GM19397 (cell line): ENCODE data around the gene SDK1.
"Not testable (repeated sequence)": the region's sequence is repeated elsewhere in the genome, so short reads cannot be mapped to it uniquely, and the experiment has no call there.

Experiments
- ATAC-seq: cut with Tn5 transposase; IDR thresholded peaks from one replicate; pipeline ENCODE4 v1.9.1; 2021; ENCODE audit warnings: mild to moderate bottlenecking, moderate library complexity; ENCODE audit not compliant: unreplicated experiment

SDK1 gene

DNA sequence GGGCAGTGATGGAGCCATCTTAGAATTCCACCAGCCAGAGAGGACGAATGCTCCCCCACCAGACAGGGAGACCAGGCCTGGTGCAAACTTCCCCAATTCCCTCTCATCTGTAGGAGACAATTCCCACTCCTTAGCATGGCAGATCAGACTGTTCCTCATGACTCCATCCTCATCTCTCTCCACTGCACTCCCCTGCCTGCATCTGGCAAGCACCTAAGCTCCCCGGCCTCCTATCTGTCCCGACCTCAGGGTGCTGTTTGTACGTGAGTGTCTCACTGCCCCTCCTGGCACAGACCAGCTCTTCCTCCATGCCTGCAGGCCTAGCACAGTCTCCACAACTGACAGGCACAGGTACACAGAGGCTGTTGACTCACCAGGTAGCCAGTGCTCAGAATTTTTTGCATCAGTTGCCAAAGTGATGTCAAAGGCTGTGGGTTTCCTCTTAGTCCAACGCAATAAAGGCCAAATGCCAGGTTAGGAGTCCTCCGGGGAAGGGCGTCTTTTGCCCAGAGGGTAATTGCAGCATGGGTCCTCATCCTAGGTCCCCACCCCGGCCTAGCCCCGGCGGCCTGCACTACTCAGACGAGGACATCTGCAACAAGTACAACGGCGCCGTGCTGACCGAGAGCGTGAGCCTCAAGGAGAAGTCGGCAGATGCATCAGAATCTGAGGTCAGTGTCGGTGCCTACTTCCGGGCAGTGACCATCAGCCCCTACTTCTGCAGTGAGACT, 944.2 kb downstream of the SDK1 start:
- ATAC-seq, result no peak

DNA sequence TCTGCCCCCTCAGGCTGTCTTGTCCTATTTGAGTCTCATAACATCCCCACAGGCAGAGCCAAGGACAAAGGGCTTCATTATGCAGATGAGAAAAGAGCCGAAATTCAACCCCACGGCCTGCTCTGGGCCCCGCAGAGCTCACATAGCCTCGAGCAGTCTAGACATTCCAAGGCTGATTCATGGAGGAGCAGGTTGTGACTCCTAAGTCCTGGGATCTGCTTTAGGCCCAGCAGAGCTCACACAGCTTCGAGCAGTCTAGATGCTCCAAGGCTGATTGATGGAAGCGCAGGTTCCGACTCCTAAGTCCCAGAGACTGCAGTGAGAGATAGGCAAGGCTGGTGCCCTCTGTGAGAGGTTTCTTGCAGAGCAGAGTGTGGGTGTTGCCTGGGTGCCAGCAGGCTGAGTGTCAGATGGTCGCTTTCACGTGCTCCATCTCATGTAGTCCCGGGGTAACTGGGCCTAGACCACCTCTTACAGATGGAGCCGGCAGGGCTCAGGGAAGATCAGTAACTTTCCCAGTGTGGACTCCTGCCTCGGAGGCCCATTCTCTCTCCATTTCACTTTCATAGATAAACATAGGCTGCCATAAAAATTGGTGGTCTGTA, 944.9 kb downstream of the SDK1 start:
- no peak for ATAC-seq

DNA sequence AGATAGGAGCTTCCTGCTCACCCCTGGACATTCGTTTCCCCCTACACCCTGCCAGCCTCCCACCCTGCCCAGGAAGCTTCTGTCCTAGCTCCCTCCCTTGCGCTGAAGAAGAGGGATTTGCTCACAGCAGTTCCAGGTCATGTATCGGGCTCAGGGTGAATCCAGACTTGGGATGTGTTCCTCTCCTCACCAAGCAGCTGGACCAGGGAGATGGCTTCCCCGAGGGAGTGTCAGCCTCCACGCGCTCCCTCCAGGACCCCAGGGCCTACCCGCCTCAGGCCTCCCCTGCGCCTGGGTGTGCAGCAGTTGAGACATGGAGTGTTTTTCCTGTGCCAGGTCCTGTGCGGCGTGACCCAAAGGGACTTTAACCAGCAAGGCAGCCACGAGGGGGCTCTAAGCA, 945.5 kb downstream of the SDK1 start:
- no peak for ATAC-seq

DNA sequence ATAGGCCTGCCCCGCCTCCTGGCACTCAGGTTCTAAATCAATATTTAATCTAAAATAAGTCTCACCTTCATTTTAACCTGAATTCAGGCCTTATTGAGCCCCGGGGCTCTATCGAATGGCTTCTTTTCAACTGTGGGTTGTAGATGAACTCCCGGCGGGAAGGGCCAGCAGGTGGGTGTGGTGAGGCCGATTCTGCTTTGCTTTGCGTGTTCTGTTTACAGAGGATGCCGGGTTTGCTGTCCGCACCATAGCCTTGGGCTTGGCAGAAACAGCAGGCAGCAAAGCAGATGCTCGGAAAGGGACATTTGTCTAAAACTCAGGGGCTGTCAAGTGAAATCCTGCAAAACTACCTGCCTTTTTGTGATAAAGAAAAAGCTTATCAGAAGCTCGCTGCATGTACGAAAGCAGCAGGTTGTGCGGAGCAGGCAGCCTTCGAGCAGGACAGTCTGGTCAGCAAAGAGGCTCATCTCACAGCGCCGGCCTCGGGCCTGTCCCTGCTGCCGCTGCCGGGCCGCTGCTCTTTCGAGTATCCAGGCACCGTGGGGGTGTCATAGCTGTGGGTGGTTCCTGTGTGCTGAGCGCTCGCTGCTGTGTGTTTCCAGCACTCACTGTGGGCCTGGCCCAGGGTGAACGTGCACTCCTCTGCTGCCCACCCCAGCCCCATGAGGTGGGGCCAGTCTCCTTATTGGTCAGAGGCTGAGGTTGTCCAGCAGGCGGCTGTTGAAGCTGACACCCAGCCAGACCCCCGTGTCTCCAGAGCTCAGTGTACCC, 946.2 kb downstream of the SDK1 start:
- ATAC-seq, result no peak

DNA sequence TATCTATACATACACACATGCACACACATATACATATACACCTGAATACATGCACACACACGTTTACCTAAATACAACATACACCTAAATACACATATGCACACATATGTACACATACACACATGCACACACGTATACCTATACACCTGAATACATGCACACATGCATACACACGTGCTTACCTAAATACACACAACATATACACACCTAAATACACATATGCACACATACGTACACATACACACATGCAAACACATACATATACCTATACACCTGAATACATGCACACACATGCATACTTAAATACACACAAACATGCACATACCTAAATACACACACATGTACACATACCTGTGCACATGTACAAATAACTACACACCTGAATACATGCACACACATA, 947.2 kb downstream of the SDK1 start:
- ATAC-seq, result no peak

DNA sequence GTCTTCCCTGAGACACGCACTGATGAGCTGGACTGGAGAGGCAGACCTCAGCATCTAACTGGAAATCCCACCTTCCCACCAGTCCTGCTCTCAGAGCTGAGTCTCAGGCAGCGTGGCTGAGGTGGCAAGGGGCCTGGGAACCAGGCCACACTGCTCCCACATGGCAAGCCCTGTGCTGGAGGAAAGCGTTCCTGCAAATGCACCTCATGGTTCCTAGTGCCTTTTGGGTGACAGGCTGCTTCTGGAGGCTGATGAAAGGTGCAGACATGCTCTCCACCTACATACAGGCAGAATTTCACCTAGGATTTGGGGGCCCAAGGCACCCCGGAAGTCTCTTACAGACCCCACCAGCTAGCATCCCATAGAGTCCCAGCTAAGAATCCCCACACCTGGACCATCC, 948.2 kb downstream of the SDK1 start:
- no peak for ATAC-seq

DNA sequence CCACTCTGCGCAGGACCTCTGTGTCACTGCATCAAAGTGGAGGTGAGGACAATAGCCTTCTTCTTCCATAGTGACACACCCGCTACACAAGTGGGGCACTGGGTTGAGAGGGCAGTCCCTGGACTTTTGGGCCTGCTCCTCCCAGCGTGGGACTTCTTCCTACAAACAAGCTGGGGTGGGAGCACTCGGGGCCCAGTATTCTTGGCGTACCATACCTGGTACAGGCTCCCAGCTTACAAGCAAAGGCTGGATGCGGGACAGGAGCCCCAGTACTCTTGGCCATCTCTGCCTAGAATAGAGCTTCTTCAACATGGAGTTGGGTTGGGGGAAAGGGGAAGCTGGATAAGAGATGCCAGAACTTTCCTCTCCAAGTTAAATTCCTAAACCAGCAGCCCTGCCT, 954.3 kb downstream of the SDK1 start:
- ATAC-seq, result no peak

DNA sequence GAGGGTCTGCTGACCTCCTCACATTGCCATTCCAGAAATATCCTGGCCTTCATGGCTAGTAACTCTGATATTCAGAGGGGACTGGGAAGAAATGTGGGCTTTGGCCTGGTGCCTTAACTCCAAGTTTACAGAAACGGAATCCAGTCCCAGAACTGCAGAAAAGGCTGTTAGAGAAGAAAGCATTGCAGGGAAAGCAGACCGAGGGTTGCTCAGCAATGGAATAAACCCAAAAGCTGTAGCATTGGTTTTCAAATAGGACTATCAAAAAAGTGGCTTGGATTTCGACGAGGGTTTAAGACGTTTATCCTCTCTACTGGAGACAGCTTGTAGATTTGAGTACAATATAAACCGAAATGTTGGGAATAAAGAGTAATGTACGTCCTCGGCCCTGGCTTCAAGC, 955.2 kb downstream of the SDK1 start:
- no peak for ATAC-seq

DNA sequence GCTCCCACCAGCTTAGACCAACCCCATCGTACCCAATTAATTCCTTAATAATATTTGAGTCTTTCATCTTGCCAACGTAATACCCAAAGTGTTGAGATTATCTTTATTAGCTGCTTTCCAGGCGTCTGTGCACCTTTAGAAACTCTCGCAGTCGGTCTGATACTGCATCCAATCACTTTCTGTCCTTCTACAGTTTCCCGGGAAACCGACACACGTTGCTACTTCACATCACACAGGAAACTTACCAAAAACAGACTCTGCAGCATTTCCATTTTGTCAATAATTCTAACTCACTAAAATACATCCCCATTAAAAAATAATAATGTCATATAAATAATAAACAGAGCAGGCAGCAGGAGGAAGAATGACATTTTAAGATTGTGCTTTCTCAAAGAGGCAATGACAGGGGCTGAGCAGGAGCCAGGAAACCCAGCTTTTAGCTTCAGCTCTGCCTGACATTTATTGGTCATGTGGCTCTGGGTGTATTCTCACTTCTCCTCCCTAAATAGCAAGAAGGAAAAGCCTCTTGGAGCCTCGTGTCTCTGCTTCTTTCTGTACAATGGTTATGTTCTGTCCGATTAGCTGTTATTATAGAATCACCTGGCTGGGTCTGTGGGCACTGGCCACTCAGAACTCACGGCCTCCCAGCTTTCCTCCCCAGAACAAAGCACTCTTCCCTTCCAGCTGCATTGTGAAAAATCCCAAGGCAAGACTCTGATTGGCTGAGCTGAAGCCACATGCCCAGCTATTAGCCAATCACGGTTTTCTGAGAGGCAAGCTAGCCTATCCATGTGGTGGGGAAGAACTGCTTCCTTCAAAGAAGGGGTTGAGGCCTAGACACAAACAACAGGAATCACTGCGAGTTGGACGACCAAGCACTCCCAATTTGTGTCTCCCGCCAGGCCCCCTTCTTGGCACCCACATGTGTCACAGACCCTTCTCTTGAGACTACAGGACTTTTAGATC, 956.4 kb downstream of the SDK1 start:
- ATAC-seq, result no peak

DNA sequence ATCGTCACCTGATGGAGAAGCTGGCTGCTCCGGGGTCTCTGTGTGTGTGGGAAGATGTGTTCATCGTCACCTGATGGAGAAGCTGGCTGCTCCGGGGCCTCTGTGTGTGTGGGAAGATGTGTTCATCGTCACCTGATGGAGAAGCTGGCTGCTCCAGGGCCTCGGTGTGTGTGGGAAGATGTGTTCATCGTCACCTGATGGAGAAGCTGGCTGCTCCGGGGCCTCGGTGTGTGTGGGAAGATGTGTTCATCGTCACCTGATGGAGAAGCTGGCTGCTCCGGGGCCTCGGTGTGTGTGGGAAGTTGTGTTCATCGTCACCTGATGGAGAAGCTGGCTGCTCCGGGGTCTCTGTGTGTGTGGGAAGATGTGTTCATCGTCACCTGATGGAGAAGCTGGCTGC, 959.1 kb downstream of the SDK1 start:
- not testable (repeated sequence) for ATAC-seq

DNA sequence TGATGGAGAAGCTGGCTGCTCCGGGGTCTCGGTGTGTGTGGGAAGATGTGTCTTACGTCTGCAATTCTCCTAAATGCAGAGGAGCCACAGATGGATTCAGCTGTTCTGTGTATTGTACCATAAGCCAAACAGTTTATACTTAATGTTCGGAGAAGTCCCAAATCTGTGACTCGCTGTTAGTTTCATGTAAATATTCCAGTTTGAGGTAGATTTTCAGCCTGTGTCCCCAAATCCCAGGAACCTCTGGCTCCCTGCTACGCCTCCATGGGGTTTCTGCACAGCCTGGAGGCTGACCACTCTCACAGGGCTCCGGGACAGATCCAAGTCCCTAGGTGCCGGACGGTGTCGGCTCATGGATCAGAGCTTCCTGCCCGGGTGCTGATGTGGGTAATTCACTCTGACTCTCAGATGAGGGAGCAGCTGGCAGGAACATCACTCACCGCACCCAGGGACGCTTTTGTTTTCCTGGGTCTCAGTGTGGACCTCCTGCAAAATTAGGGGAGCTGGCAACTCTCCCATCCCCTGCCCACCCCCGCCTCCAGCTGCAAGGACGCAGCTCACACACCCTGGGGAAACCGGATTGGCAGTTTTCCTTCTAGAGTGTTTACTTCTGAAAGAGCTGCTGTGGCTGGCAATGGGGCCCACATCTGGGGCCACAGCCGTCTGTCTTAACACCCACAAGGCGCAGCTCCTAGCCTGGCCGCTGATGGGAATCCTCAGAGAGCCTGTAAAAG, 960.0 kb downstream of the SDK1 start:
- no peak for ATAC-seq

DNA sequence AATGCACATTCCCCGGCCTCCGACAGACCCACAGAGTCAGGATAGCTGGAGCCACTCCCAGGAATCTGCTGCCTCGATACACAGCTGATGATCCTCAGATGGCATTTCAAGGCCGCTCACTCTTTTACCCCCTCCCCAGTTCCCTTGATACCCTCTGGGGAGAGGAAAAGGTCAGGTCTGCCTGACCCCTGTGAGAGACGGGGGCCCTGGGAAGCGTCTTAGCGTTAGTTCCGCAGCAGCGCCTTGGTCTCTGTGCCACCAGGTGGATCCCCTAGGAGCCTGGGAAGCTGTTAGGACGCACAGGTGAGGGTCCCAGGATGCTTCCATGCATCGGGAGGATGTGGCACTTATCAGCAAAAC, 960.5 kb downstream of the SDK1 start:
- no peak for ATAC-seq

DNA sequence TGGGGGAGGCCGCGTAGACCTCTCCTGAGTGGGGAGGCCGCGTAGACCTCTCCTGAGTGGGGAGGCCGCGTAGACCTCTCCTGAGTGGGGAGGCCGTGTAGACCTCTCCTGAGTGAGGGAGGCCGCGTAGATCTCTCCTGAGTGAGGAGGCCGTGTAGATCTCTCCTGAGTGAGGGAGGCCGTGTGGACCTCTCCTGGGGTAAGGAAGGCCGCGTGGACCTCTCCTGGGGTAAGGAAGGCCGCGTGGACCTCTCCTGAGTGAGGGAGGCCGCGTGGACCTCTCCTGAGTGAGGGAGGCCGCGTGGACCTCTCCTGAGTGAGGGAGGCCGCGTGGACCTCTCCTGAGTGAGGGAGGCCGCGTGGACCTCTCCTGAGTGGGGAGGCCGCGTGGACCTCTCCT, 963.2 kb downstream of the SDK1 start:
- not testable (repeated sequence) for ATAC-seq

DNA sequence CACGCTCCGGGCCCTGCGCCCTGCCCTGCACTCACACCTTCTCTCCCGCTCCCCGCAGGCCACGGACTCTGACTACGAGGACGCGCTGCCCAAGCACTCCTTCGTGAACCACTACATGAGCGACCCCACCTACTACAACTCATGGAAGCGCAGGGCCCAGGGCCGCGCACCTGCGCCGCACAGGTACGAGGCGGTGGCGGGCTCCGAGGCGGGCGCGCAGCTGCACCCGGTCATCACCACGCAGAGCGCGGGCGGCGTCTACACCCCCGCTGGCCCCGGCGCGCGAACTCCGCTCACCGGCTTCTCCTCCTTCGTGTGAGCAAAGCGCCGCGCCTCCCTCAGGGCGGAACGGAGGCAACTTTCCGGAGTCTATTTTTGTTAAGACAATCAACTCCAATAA, 964.0 kb downstream of the SDK1 start:
- ATAC-seq, result no peak

DNA sequence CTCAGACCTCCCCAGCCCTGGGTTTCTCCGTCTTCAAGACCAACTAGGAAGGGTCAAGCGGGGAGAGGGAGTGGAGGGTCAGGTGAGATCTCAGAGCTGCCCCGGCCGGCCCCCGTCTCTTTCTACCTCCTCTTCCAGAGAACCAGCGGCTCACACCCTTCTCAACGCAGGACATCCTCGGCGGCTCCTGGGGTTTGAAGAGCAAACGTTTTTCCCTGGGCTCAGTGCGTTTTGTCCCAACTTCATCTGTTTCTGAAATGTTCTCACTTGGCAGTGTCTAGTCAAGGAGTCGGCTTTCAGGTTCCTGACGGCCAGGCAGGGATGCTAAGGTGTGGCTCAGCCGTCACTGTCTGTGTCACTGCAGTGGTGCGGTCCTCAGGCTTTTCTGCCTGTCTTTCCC, 964.6 kb downstream of the SDK1 start:
- ATAC-seq, result no peak

DNA sequence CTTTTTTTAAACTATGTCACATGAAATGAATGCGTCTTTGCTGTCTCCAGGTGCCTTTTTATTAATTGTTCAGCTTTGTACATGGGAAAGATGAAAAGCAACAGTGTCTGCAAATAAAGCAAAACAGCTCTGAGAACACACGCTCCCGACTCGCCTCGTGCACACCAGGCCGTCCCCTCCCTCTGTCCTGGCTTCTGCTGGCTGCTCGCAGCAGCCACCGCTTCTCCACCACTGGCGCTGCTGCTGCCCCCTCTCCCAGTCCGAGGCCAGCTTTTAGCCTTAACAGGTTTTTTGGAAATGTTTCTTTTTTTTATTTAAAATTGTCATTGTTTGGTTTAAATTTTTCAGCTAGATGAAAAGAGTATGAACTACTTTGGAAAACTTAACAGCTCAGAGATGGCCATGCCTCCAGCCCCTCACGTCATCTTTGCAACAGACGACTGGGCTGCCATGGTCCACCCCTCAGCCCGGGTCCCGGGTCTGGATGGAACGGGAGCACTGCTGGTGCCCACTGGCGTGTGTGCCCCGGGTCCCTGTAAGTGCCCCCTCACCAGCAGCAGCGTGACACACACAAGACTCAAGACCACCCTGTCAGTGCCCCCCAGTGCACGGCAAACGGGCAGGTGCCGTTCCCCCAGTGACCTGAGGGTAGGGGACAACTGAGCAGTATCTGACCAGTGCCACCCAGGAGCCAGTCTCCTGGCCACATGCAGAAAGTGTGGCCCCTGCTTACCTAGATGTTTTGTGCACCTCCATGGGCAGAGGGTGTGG, 965.4 kb downstream of the SDK1 start:
- no peak for ATAC-seq

DNA sequence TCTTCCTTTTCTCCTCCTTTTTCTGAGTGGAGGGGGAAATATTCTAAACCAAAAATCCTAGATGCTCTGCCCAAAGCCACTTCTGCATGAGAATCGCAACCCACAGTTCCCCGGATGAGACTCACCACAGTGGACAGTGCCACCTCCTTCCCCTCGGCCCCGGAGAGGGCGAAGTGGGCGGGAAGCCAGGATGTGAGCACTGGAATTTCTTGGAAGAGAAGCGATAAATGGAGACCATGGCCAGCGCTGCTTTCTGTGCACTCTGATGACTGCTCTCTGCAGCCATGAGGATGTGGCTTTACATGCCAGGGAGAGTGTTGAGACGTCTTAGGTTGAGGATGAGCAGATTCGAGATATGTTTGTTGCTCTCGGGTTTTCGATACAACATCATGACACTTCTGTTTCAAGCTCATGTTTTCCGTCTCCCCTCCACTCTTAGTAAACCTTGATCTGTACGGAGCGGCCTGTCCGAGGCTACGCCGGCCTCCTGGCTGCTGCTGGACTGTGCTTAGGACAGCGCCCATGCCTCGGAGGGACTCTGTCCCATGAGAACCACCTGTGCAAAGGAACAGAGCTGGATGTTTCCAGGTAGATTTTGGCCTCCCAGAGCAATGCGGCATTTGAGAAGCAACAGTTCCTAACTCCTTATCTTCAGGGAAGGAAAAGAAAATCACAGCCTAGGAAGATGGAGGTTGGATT, 966.4 kb downstream of the SDK1 start:
- no peak for ATAC-seq

DNA sequence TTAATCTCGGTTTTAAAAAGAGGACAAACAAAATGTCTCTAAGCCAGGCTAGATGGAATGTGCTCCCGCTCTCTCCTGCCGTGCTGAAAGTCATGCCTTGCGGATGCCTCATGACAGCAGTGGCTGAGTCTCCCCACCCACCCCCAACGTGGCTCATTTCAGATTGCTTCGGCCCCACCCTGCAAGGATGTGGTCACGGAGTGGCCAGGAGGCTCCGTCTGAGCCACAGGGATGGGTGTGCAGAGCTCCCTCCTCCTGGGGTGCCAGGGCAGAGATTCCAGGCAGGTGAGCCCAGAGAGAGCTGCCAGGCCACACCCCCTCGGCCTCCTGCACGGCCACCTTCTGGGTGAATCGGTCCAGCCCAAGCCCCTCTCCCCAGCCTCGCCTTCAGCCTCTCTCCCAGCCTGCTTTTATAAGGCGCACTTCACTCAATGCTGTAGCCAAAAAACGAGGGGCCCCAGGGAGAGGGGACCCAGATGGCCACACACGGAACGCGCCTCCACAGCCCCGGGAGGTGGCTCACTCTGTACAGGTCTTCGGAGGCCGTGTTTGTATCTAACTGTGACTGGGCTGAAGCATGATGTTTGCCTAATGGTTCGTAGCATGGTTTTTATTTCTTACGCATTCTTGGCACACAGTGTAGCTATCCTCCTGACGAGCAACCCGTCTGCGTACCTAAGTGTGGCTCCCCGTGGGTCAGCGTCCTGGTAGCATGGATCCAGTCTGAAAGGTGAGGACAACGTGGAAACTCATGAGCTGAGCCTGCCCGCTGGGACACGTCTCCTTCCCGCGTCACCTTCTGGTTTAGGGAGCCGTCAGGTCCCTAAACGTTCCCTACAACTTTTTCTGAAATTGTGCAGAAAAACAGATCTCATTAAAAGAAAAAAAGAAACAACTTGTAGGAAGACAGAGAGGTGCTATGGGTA, 967.3 kb downstream of the SDK1 start:
- ATAC-seq, result no peak
